ENCODE results near the gene MRPS22.

MRPS22 gene

GRCh38 chr3:139304383-139304782 is 39.4 kb upstream of the MRPS22 start:
- no peak for TF ChIP-seq CTCF (IDR thresholded peaks at IDR 0.05; ENCODE audit: low read depth, low read length)
- in situ Hi-C loops (cut with HindIII; ENCODE audit: low sequenced_read_pairs), result loop anchor here (25.0 kb wide), 1 partner anchor 192 kb away; no protein-coding TSS in a partner anchor
- H3K4me3 ChIP-seq (ENCODE audit: low read depth, low read length), result no peak overlapping the region
- no peak for DNase-seq (ENCODE audit: low read depth, low spot score)

GRCh38 chr3:139306078-139306477 is 37.7 kb upstream of the MRPS22 start:
- in situ Hi-C loops (cut with HindIII; ENCODE audit: low sequenced_read_pairs), result loop anchor here (25.0 kb wide), 1 partner anchor 194 kb away; no protein-coding TSS in a partner anchor
- no peak for DNase-seq (ENCODE audit: low read depth, low spot score)
- TF ChIP-seq CTCF (IDR thresholded peaks at IDR 0.05; ENCODE audit: low read depth, low read length), result no peak
- H3K4me3 ChIP-seq (ENCODE audit: low read depth, low read length), result no peak overlapping the region

DNA sequence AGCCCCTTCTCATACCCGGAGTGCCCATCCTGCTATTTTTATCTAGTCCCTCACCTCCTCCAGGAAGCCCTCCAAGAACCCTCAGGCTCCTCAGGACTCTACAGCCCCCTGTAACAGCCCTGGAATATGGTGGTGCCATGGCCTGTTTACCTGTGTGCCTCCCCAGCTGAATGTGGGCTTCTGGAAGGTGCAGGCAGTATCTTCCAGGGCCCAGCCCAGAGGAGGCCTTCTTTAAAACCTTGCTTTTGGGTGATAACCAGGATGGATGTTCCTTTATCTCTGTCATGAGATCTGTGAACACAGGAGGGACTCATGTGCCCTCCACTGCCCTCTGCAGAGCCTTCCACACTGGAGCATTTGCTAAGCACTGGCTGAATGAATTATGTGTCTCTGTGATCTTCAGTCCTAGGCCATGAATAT is 36.7 kb upstream of the MRPS22 start:
- no peak for DNase-seq (ENCODE audit: low read depth, low spot score)
- no peak overlapping the region for H3K4me3 ChIP-seq (ENCODE audit: low read depth, low read length)
- no peak for TF ChIP-seq CTCF (IDR thresholded peaks at IDR 0.05; ENCODE audit: low read depth, low read length)
- in situ Hi-C loops (cut with HindIII; ENCODE audit: low sequenced_read_pairs), result loop anchor here (25.0 kb wide), 1 partner anchor 195 kb away; no protein-coding TSS in a partner anchor

DNA sequence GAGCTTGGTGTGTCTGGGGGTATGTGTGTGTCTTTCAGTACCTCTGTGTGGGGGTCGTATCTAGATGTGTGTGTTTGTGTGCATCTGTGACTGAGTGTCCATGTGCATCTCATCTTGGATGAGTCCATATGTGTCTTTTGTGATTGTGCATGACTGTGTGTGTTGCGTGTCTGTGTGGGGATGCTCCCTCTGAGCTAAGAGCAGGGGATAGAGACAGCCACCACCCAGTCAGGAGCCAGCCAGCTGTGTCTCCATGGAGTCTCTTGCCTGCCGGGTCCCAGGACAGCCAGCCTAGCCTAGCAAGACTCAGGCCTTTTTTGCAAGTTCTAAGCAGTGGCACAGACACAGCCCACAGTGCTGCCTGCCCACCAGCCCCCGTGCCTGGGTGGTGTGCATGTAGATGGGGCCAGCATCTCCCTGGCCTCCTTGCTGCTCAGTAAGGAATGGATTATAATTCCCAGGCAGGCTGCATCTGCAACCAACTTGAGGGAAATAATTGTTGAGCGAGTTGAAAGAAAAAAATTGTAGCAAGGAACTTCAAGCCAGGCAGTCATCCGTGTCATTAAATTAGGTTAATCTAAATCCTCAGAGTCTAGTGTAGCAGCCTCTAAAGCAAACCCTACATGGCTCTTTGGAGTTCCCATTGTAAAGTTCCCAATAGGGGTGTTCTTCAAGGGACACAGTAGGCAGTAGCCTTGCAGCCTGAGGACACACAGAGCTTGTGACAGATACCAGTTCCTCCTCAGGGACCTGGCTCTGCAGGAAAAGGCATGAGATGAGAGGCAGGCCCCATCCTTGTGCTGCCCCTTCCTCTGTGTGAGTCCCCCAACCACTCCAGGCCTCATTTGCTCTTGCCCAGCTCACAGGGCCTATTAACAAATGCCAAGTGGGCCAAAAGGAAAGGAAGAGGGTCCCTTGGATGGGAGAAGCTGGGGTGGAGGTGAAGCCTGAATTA is 35.9 kb upstream of the MRPS22 start:
- H3K4me3 ChIP-seq (ENCODE audit: low read depth, low read length), result no peak overlapping the region
- no peak for DNase-seq (ENCODE audit: low read depth, low spot score)
- TF ChIP-seq CTCF (IDR thresholded peaks at IDR 0.05; ENCODE audit: low read depth, low read length), result no peak
- in situ Hi-C loops (cut with HindIII; ENCODE audit: low sequenced_read_pairs), result loop anchor here (25.0 kb wide), 1 partner anchor 196 kb away; no protein-coding TSS in a partner anchor

- DNase-seq (ENCODE audit: low read depth, low spot score), result no peak
- in situ Hi-C loops (cut with HindIII; ENCODE audit: low sequenced_read_pairs), result loop anchor here (25.0 kb wide), 1 partner anchor 196 kb away; no protein-coding TSS in a partner anchor
- TF ChIP-seq CTCF (IDR thresholded peaks at IDR 0.05; ENCODE audit: low read depth, low read length), result no peak
- H3K4me3 ChIP-seq (ENCODE audit: low read depth, low read length), result no peak overlapping the region
Measured at GRCh38 chr3:139308560-139308959, 35.3 kb upstream of the MRPS22 start.

GRCh38 chr3:139309061-139309591 is 34.7 kb upstream of the MRPS22 start:
- in situ Hi-C loops (cut with HindIII; ENCODE audit: low sequenced_read_pairs), result loop anchor here (25.0 kb wide), 1 partner anchor 197 kb away; no protein-coding TSS in a partner anchor
- DNase-seq (ENCODE audit: low read depth, low spot score), result no peak
- H3K4me3 ChIP-seq (ENCODE audit: low read depth, low read length), result no peak overlapping the region

More at GRCh38 chr3:139309061-139309591, 34.7 kb upstream of the MRPS22 start:
- no peak for TF ChIP-seq CTCF (IDR thresholded peaks at IDR 0.05; ENCODE audit: low read depth, low read length)

Measured in astrocyte of the spinal cord (primary cell).